IPS-NIHi7 (cell line): ENCODE results near the gene GRPEL1.
"Not testable (repeated sequence)": the region's sequence is repeated elsewhere in the genome, so short reads cannot be mapped to it uniquely, and the experiment has no call there.

ENCODE experiments used
- DNase-seq: peaks from one replicate; pipeline ENCODE4 v3.0.0; 2012; ENCODE audit warnings: mixed read lengths; ENCODE audit errors: extremely low spot score

The GRPEL1 gene

GRCh38 chr4:7067452-7068278 lies at the start of gene GRPEL1:
Gene GRPEL1, minus strand, starts transcription at chr4:7068064. Its CDS starts 32 bp downstream, at chr4:7068032.
- peak; percentile 97 for DNase-seq

GRCh38 chr4:7116705-7117104 lies 48.8 kb upstream of the GRPEL1 start:
- DNase-seq = no peak

GRCh38 chr4:7115557-7116340 lies 47.9 kb upstream of the GRPEL1 start:
- no peak for DNase-seq

GRCh38 chr4:7112656-7113055 lies 44.8 kb upstream of the GRPEL1 start:
- DNase-seq = no peak

GRCh38 chr4:7111441-7111840 lies 43.6 kb upstream of the GRPEL1 start:
- DNase-seq = no peak

GRCh38 chr4:7110546-7110945 lies 42.7 kb upstream of the GRPEL1 start:
- DNase-seq = no peak

- DNase-seq = no peak
These were observed 41.3 kb upstream of the GRPEL1 start for GRCh38 chr4:7109169-7109568.

GRCh38 chr4:7108660-7109059 lies 40.8 kb upstream of the GRPEL1 start:
- no peak for DNase-seq

DNA sequence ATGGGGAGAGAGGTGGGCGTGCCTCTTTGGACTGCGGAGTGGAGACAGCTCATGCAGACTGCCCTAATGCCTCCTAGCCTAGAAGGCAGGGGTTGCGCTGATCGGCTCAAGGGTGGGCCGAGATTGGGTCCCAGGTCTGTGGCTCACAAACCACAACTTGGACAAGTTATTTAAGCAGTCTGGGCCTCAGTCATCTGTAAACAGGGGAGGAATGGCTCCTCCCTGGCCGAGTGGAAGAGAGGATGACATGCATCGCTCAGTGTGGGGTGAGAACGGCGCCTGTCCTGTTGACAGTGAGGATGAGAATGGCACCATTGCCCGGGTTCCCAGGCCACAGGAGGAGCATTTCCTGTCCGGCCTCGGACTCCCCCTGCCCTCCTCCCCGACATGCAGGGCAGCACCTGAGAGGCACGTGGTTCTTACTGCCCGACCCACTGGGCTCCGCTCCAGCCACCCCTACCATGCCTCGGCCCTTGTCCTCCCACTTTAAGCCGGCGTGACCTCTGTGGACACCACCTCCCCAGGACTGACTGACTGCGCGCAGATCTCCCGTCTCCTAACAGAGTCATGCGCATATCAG lies 40.3 kb upstream of the GRPEL1 start:
- DNase-seq = no peak

DNA sequence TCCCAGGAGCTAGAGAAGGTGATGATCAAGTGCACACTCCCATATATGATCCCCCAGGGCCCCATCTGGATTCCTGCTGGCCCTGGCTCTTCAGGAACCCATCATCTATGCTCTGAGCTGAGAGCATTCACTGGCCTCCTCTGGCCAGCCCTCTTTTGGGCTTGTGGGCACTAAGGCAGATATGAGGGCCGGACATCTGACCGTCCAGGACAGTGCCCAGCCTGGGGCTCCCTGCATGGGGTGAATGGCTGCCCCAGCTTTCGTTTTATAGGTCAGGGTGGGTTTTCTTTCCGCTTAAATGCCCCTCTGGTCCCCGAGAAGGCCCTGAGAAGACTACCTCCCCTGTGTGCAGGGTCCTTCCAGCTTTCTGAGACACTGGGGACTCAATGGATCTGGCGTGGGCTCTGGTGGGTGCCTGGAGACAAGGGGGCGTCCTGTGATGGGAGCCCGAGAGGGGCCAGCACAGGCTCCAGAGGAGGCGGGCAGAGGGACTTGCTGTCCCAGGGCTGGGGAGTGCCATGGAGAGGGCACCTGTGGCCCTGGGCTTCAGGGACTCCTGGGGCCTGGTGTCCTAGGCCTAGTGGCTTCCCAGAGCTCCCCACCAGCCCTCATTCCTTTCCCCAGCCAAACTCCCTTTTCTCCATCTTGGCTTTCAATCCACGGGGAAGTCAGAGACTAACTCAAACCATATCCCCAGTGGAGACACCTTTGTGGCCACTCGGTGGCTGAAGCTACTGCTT lies 39.5 kb upstream of the GRPEL1 start:
- DNase-seq = no peak

GRCh38 chr4:7105276-7105675 lies 37.4 kb upstream of the GRPEL1 start:
- DNase-seq = no peak

GRCh38 chr4:7104366-7105031 lies 36.6 kb upstream of the GRPEL1 start:
- DNase-seq = no peak

GRCh38 chr4:7103607-7104365 lies 35.9 kb upstream of the GRPEL1 start:
- DNase-seq = no peak

GRCh38 chr4:7103031-7103606 lies 35.3 kb upstream of the GRPEL1 start:
- DNase-seq = peak; percentile 99

- not testable (repeated sequence) for DNase-seq
These were observed 34.6 kb upstream of the GRPEL1 start for GRCh38 chr4:7102516-7102909.

GRCh38 chr4:7101692-7102515 lies 34.0 kb upstream of the GRPEL1 start:
- peak; percentile 88 for DNase-seq

DNA sequence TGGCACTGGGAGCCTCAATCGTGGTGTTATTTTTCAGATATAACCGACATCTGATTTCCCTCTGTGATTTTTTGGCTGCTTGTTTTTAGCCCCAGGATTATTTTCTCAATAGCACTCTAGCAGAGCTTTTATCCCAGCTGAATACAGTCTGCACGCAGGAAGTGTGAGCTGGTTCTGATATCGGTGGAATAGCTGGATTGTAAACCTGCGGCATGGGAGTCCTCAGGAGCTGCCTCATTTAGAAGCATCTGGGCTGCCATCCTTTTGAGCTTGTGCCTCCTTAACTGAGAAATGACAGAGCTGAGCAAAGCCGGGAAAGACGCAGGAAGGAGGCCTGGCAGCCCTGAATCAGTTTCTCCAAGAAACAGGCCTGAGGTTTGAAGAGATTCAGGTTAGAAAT lies 28.4 kb upstream of the GRPEL1 start:
- no peak for DNase-seq

DNA sequence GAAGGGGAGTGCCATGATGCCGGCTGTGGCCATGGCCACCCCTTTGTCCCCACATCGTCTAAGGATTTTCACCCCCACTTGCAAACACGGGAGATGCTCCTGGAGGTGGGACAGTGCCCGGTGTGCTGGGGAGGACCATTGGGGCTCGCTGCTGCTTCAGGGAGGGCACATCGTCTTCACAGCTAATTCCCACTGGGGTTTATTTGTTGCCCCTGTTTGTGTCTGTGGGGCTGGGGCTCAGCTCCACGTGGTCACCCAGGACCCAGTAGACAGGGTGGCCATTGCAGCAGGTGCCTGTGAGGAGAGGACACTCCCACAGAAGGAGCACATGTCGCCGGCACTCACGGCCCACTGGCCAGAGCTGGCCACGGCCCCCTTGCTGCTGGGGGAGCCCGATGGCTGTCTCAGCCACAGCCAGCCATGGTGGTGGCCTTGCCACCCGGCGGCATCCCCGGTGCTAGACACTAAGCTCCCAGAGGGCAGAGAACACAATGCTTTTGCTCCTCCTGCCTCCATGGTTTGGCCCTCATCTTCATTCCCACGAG lies 27.8 kb upstream of the GRPEL1 start:
- DNase-seq = no peak

DNA sequence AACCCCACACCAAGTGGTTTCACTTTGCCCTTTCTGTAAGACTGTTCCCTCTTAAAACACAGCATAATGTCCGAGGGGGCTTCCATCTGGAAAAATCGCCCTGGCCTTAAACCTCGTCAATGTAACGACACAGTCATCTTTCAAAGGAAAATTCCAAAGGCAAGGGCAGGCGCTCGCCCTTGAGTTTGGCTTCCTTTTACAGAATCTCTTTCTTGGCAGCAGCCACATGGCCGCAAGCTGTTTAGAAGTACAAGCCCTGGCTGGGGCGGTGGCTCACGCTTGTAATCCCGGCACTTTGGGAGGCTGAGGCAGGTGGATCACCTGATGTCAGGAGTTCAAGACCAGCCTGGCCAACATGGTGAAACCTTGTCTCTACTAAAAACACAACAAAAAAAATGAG lies 27.1 kb upstream of the GRPEL1 start:
- no peak for DNase-seq
